OCI-LY7 (cell line): ENCODE measurements around the gene KRTAP5-8.

Experiments used
- CTCF ChIP-seq: fragments of 200-600 bp; sonication (generic); conservative IDR thresholded peaks from 2 replicates; pipeline ENCODE4 v1.5.1; 2014; ENCODE audit warnings: mild to moderate bottlenecking, antibody characterized with exemption, low read length, moderate library complexity, mixed read lengths
- EZH2phosphoT487 ChIP-seq: fragments of 200-600 bp; sonication (generic); IDR thresholded peaks from 2 replicates; pipeline ENCODE4 v1.6.1; 2018; ENCODE audit warnings: low read depth, borderline replicate concordance, mild to moderate bottlenecking, mixed run types, antibody characterized with exemption, low read length, moderate library complexity, mixed read lengths

- no peak for TF ChIP-seq CTCF
- no peak for TF ChIP-seq EZH2phosphoT487
Observed at GRCh38 chr11:71518506-71519471, 19.0 kb upstream of the KRTAP5-8 start.
